PC-3 (cell line): ENCODE results near the gene LTBP3.

ENCODE experiments used
- EZH2 ChIP-seq: fragments of 300-600 bp; sonication (generic); IDR thresholded peaks from one replicate; pipeline ENCODE4 v1.6.1; 2017; ENCODE audit warnings: antibody characterized with exemption, mild to moderate bottlenecking, low read length; ENCODE audit not compliant: unreplicated experiment
- TF ChIP-seq, protein P1 (sequence below): fragments of 300-600 bp; sonication (generic); conservative IDR thresholded peaks from 2 replicates; pipeline ENCODE4 v1.5.1; 2017; ENCODE audit warnings: antibody characterized with exemption, low read depth, mild to moderate bottlenecking, low read length

DNA sequence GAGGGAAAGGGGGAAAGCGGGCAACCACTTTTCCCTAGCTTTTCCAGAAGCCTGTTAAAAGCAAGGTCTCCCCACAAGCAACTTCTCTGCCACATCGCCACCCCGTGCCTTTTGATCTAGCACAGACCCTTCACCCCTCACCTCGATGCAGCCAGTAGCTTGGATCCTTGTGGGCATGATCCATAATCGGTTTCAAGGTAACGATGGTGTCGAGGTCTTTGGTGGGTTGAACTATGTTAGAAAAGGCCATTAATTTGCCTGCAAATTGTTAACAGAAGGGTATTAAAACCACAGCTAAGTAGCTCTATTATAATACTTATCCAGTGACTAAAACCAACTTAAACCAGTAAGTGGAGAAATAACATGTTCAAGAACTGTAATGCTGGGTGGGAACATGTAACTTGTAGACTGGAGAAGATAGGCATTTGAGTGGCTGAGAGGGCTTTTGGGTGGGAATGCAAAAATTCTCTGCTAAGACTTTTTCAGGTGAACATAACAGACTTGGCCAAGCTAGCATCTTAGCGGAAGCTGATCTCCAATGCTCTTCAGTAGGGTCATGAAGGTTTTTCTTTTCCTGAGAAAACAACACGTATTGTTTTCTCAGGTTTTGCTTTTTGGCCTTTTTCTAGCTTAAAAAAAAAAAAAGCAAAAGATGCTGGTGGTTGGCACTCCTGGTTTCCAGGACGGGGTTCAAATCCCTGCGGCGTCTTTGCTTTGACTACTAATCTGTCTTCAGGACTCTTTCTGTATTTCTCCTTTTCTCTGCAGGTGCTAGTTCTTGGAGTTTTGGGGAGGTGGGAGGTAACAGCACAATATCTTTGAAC is 52.5 kb downstream of the LTBP3 start:
- TF ChIP-seq, protein P1, sequence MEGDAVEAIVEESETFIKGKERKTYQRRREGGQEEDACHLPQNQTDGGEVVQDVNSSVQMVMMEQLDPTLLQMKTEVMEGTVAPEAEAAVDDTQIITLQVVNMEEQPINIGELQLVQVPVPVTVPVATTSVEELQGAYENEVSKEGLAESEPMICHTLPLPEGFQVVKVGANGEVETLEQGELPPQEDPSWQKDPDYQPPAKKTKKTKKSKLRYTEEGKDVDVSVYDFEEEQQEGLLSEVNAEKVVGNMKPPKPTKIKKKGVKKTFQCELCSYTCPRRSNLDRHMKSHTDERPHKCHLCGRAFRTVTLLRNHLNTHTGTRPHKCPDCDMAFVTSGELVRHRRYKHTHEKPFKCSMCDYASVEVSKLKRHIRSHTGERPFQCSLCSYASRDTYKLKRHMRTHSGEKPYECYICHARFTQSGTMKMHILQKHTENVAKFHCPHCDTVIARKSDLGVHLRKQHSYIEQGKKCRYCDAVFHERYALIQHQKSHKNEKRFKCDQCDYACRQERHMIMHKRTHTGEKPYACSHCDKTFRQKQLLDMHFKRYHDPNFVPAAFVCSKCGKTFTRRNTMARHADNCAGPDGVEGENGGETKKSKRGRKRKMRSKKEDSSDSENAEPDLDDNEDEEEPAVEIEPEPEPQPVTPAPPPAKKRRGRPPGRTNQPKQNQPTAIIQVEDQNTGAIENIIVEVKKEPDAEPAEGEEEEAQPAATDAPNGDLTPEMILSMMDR = no peak
- TF ChIP-seq EZH2 = no peak
